Neural cell (in vitro differentiated cells): Measurements from ENCODE around the gene NME3. TPM values are rescaled to one million over a fixed set of nuclear protein-coding genes. Genes with fewer than 3 reads are reported as not detected.

ENCODE experiments used
- H2AFZ ChIP-seq: fragments of 200-600, 300-800 bp; sonication (generic), shearing (Covaris generic); 2 replicates; pipeline ENCODE4 v1.6.0; 2014; ENCODE audit warnings: low read depth, mild to moderate bottlenecking, antibody characterized with exemption, low read length, moderate library complexity
- H3F3A ChIP-seq: fragments of 200-600 bp; shearing (Covaris generic); 2 replicates; pipeline ENCODE4 v1.6.1; 2016; ENCODE audit warnings: mild to moderate bottlenecking, moderate library complexity, mixed read lengths, antibody characterized with exemption, low read length; ENCODE audit not compliant: insufficient read depth, poor library complexity, severe bottlenecking
- H3K27ac ChIP-seq: fragments of 200-600, 300-800 bp; sonication (generic), shearing (Covaris generic); 2 replicates; pipeline ENCODE4 v1.5.1; 2014; ENCODE audit warnings: mild to moderate bottlenecking, low read length, moderate library complexity
- H3K27me3 ChIP-seq: fragments of 300-800, 200-600 bp; sonication (generic), shearing (Covaris generic); 2 replicates; pipeline ENCODE4 v1.6.0; 2014; ENCODE audit warnings: mild to moderate bottlenecking, low read depth, low read length, moderate library complexity; ENCODE audit not compliant: insufficient read depth
- H3K36me3 ChIP-seq: fragments of 300-800, 200-600 bp; sonication (generic), shearing (Covaris generic); 2 replicates; pipeline ENCODE4 v1.5.1; 2014; ENCODE audit warnings: mild to moderate bottlenecking, antibody characterized with exemption, low read length, moderate library complexity; ENCODE audit not compliant: insufficient read depth
- H3K4me2 ChIP-seq: fragments of 300-800, 200-600 bp; sonication (generic), shearing (Covaris generic); 2 replicates; pipeline ENCODE4 v1.6.0; 2014; ENCODE audit warnings: mild to moderate bottlenecking, low read length
- H3K4me3 ChIP-seq: fragments of 300-800, 200-600 bp; sonication (generic), shearing (Covaris generic); 2 replicates; pipeline ENCODE4 v1.5.1; 2014; ENCODE audit warnings: mild to moderate bottlenecking, low read length, moderate library complexity
- H3K79me2 ChIP-seq: fragments of 200-600 bp; shearing (Covaris generic); replicated peaks from 2 replicates; pipeline ENCODE4 v1.6.0; 2014; ENCODE audit warnings: mild to moderate bottlenecking, low read length, moderate library complexity; ENCODE audit not compliant: insufficient read depth
- H3K9ac ChIP-seq: fragments of 300-800, 200-600 bp; sonication (generic), shearing (Covaris generic); 2 replicates; pipeline ENCODE4 v1.6.1; 2016; ENCODE audit warnings: mild to moderate bottlenecking, low read length, mixed read lengths
- H3K9me2 ChIP-seq: fragments of 200-600 bp; shearing (Covaris generic); 2 replicates; pipeline ENCODE4 v1.6.1; 2016; ENCODE audit warnings: mild to moderate bottlenecking, low read length, mixed read lengths; ENCODE audit not compliant: insufficient read depth
- H3K9me3 ChIP-seq: fragments of 200-600, 300-800 bp; sonication (generic), shearing (Covaris generic); 2 replicates; pipeline ENCODE4 v1.6.1; 2016; ENCODE audit warnings: mild to moderate bottlenecking, mixed run types, low read length, moderate library complexity, mixed read lengths
- H4K20me1 ChIP-seq: fragments of 200-600 bp; shearing (Covaris generic); 2 replicates; pipeline ENCODE4 v1.6.1; 2016; ENCODE audit warnings: mild to moderate bottlenecking, mixed run types; ENCODE audit not compliant: insufficient read depth
- CTCF ChIP-seq: fragments of 450-650 bp; IDR thresholded peaks from 2 replicates; pipeline ENCODE4 v1.5.1; 2014; ENCODE audit warnings: antibody characterized with exemption, mild to moderate bottlenecking, moderate library complexity; ENCODE audit not compliant: poor library complexity, severe bottlenecking
- EP300 ChIP-seq: fragments of 450-650 bp; conservative IDR thresholded peaks from 2 replicates; pipeline ENCODE4 v1.6.1; 2014; ENCODE audit warnings: antibody characterized with exemption, mild to moderate bottlenecking, moderate library complexity; ENCODE audit not compliant: poor library complexity, severe bottlenecking
- EZH2 ChIP-seq: fragments of 200-600, 300-800 bp; shearing (Covaris generic), sonication (generic); IDR thresholded peaks from 2 replicates; pipeline ENCODE4 v1.6.1; 2014; ENCODE audit warnings: antibody characterized with exemption, low read length, borderline replicate concordance, mild to moderate bottlenecking; ENCODE audit not compliant: insufficient read depth, poor library complexity, severe bottlenecking
- MXI1 ChIP-seq: fragments of 450-650 bp; conservative IDR thresholded peaks from 2 replicates; pipeline ENCODE4 v1.6.1; 2014; ENCODE audit warnings: antibody characterized with exemption, mild to moderate bottlenecking; ENCODE audit not compliant: poor library complexity, severe bottlenecking
- POLR2AphosphoS5 ChIP-seq: IDR thresholded peaks from 2 replicates; pipeline ENCODE4 v1.6.1; 2012
- RAD21 ChIP-seq: fragments of 450-650 bp; conservative IDR thresholded peaks from 2 replicates; pipeline ENCODE4 v1.6.1; 2014; ENCODE audit warnings: antibody characterized with exemption, mild to moderate bottlenecking, moderate library complexity
- REST ChIP-seq: IDR thresholded peaks from 2 replicates; pipeline ENCODE4 v1.6.1; 2012; ENCODE audit warnings: borderline replicate concordance
- SMC3 ChIP-seq: fragments of 450-650 bp; conservative IDR thresholded peaks from 2 replicates; pipeline ENCODE4 v1.6.1; 2014; ENCODE audit warnings: antibody characterized with exemption, mild to moderate bottlenecking, moderate library complexity; ENCODE audit not compliant: poor library complexity
- TAF1 ChIP-seq: IDR thresholded peaks from 2 replicates; pipeline ENCODE4 v1.6.1; 2012; ENCODE audit warnings: low read depth
- polyA plus RNA-seq: library from polyadenylated mRNA; depleted of rRNA; stranded (reverse); fragments of >200 nt; gene quantifications from 2 replicates; pipeline ENCODE4 v1.2.3, GENCODE V29; 2014

Gene NME3
- polyA plus RNA-seq, 1 donor from 2014 or later, result 102 TPM

GRCh38 chr16:1749152-1750117 lies 21.9 kb downstream of the NME3 start:
- H3K9me2 ChIP-seq, result no peaks in the 10 kb centered on the region
- no peaks in the 10 kb centered on the region for H4K20me1 ChIP-seq
- no peak overlapping the region for H3K27ac ChIP-seq
- no peak overlapping the region for H3K4me3 ChIP-seq
- H3K27me3 ChIP-seq, result no peaks in the 10 kb centered on the region
- no peaks in the 10 kb centered on the region for H3F3A ChIP-seq
- no peak for TF ChIP-seq RAD21
- TF ChIP-seq EZH2, result no peak
- no peak for TF ChIP-seq REST
- TF ChIP-seq SMC3, result no peak
- no peak for TF ChIP-seq TAF1
- TF ChIP-seq EP300, result no peak
- TF ChIP-seq MXI1, result no peak
- TF ChIP-seq CTCF, result no peak
- no peak for TF ChIP-seq POLR2AphosphoS5
- no peak overlapping the region for H3K9ac ChIP-seq
- H3K9me3 ChIP-seq, result no peaks in the 10 kb centered on the region
- no peaks in the 10 kb centered on the region for H3K79me2 ChIP-seq
- no peak overlapping the region for H2AFZ ChIP-seq
- H3K4me2 ChIP-seq, result no peak overlapping the region
- peaks cover 7% of the 10 kb centered on the region for H3K36me3 ChIP-seq

DNA sequence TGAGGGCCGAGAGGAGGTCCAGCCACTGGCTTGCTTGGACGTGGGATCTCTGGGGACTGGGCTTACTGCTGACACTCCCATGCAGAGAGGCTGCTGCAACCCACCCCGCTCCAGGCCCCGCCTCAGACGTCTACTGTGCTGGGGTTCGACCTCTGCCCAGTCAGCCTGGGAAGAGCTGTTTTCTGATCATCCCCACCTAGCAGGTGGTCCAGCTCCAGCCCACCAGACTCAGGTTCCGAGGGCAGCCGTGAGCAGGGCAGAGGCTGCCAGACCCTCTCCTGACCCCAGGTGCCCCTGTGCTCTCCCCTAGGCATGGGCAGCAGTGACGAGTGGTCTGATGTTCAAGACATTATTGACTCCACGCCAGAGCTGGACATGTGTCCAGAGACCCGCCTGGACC lies 23.4 kb downstream of the NME3 start:
- Histone ChIP-seq H3K79me2 (no peaks in the 10 kb centered on the region), H3K9me2 (no peaks in the 10 kb centered on the region), H3K9ac (no peak overlapping the region), H3K4me2 (no peak overlapping the region), H3K4me3 (no peak overlapping the region), H3K36me3 (peaks cover 7% of the 10 kb centered on the region), H3K27ac (no peak overlapping the region), H3F3A (no peaks in the 10 kb centered on the region), H3K27me3 (no peaks in the 10 kb centered on the region), H2AFZ (no peak overlapping the region), H3K9me3 (no peaks in the 10 kb centered on the region), H4K20me1 (no peaks in the 10 kb centered on the region)
- TF ChIP-seq SMC3 (no peak), TAF1 (no peak), POLR2AphosphoS5 (no peak), RAD21 (no peak), CTCF (no peak)
